Neural progenitor cell (in vitro differentiated cells): Measurements from ENCODE around the gene TIAL1. TPM values are rescaled to one million over a fixed set of nuclear protein-coding genes. Genes with fewer than 3 reads are reported as not detected.
"Not testable (repeated sequence)": the region's sequence is repeated elsewhere in the genome, so short reads cannot be mapped to it uniquely, and the experiment has no call there.

Experiments
- DNase-seq: peaks from one replicate; pipeline ENCODE4 v3.0.0-alpha.2; 2016; ENCODE audit warnings: low spot score
- H2AFZ ChIP-seq: fragments of 200-600 bp; sonication (generic); replicated peaks from 2 replicates; pipeline ENCODE4 v1.6.1; 2016; ENCODE audit warnings: antibody characterized with exemption
- H3F3A ChIP-seq: fragments of 200-600 bp; sonication (generic); 2 replicates; pipeline ENCODE4 v1.6.1; 2016; ENCODE audit warnings: antibody characterized with exemption, low read depth
- H3K27ac ChIP-seq: fragments of 200-600 bp; sonication (generic); 2 replicates; pipeline ENCODE4 v1.5.1; 2016; ENCODE audit warnings: mild to moderate bottlenecking
- H3K27me3 ChIP-seq: fragments of 200-600 bp; sonication (generic); 2 replicates; pipeline ENCODE4 v1.6.1; 2016; ENCODE audit warnings: mild to moderate bottlenecking, moderate library complexity
- H3K36me3 ChIP-seq: fragments of 200-600 bp; sonication (generic); 2 replicates; pipeline ENCODE4 v1.5.1; 2016
- H3K4me1 ChIP-seq: fragments of 200-600 bp; sonication (generic); 2 replicates; pipeline ENCODE4 v1.6.1; 2016; ENCODE audit warnings: mixed run types
- H3K4me2 ChIP-seq: fragments of 200-600 bp; sonication (generic); 2 replicates; pipeline ENCODE4 v1.6.1; 2016
- H3K4me3 ChIP-seq: fragments of 200-600 bp; sonication (generic); 2 replicates; pipeline ENCODE4 v1.5.1; 2016
- H3K79me2 ChIP-seq: fragments of 200-600 bp; sonication (generic); 2 replicates; pipeline ENCODE4 v1.6.1; 2016; ENCODE audit warnings: low read depth
- H3K9ac ChIP-seq: fragments of 200-600 bp; sonication (generic); 2 replicates; pipeline ENCODE4 v1.6.1; 2016
- H3K9me3 ChIP-seq: fragments of 200-600 bp; sonication (generic); 2 replicates; pipeline ENCODE4 v1.5.1; 2016; ENCODE audit warnings: low read depth
- H4K20me1 ChIP-seq: fragments of 200-600 bp; sonication (generic); 2 replicates; pipeline ENCODE4 v1.6.1; 2016; ENCODE audit warnings: low read depth
- H3K27ac Mint-ChIP-seq: 3 replicates; pipeline ENCODE4 v1.8.0; 2021; ENCODE audit warnings: mixed read lengths
- H3K27me3 Mint-ChIP-seq: 2 replicates; pipeline ENCODE4 v1.8.0; 2022; ENCODE audit warnings: low read depth, mild to moderate bottlenecking, inconsistent platforms, moderate library complexity, mixed read lengths; ENCODE audit not compliant: insufficient read depth
- H3K36me3 Mint-ChIP-seq: 3 replicates; pipeline ENCODE4 v1.8.0; 2021; ENCODE audit warnings: mixed read lengths
- H3K4me1 Mint-ChIP-seq: 3 replicates; pipeline ENCODE4 v1.8.0; 2021; ENCODE audit warnings: mixed read lengths
- H3K4me3 Mint-ChIP-seq: 3 replicates; pipeline ENCODE4 v1.8.0; 2021; ENCODE audit warnings: mild to moderate bottlenecking, moderate library complexity, mixed read lengths
- H3K9me3 Mint-ChIP-seq: 3 replicates; pipeline ENCODE4 v1.8.0; 2020; ENCODE audit warnings: mixed read lengths
- CTCF ChIP-seq: fragments of 200-600 bp; sonication (generic); IDR thresholded peaks from 2 replicates; pipeline ENCODE4 v1.5.1; 2017; ENCODE audit warnings: antibody characterized with exemption, mild to moderate bottlenecking
- EZH2 ChIP-seq: fragments of 200-600 bp; sonication (generic); IDR thresholded peaks from 2 replicates; pipeline ENCODE4 v1.6.1; 2017; ENCODE audit warnings: antibody characterized with exemption, mild to moderate bottlenecking, moderate library complexity
- EZH2phosphoT487 ChIP-seq: fragments of 200-600 bp; sonication (generic); IDR thresholded peaks from 2 replicates; pipeline ENCODE4 v1.6.1; 2017; ENCODE audit warnings: antibody characterized with exemption
- total RNA-seq: library from RNA; depleted of rRNA; stranded (reverse); fragments of >200 nt; gene quantifications from 2 replicates; pipeline ENCODE4 v1.2.3, GENCODE V29; 2015; ENCODE audit warnings: low replicate concordance

TIAL1 gene
- total RNA-seq, 1 donor from 2014 or later = 166 TPM

- H2AFZ ChIP-seq = peak overlapping the region; percentile 51
These were observed 24.3 kb upstream of the TIAL1 start for GRCh38 chr10:119621078-119621384.

GRCh38 chr10:119620241-119621077 lies 23.7 kb upstream of the TIAL1 start:
- Mint-ChIP-seq H3K4me3 (no peak overlapping the region), H3K36me3 (no peaks in the 10 kb centered on the region), H3K27me3 (peaks cover 8% of the 10 kb centered on the region), H3K9me3 (no peaks in the 10 kb centered on the region), H3K4me1 (peaks cover 2% of the 10 kb centered on the region), H3K27ac (no peak overlapping the region)
- Histone ChIP-seq H3K27me3 (no peaks in the 10 kb centered on the region), H2AFZ (peak overlapping the region; percentile 51), H4K20me1 (no peaks in the 10 kb centered on the region), H3K4me3 (no peak overlapping the region), H3F3A (peaks cover 6% of the 10 kb centered on the region), H3K79me2 (no peaks in the 10 kb centered on the region), H3K4me2 (no peak overlapping the region), H3K27ac (no peak overlapping the region), H3K4me1 (no peaks in the 10 kb centered on the region), H3K36me3 (no peaks in the 10 kb centered on the region), H3K9ac (no peak overlapping the region), H3K9me3 (no peaks in the 10 kb centered on the region)
- no peak for TF ChIP-seq CTCF
- TF ChIP-seq EZH2 = no peak
- no peak for TF ChIP-seq EZH2phosphoT487
- DNase-seq = no peak

More at GRCh38 chr10:119621078-119621384, 24.3 kb upstream of the TIAL1 start:
- no peak overlapping the region for H3K27ac ChIP-seq
- H3K27me3 ChIP-seq = no peaks in the 10 kb centered on the region
- H3K4me3 ChIP-seq = no peak overlapping the region
- H3K4me1 ChIP-seq = no peaks in the 10 kb centered on the region
- Mint-ChIP-seq H3K9me3 (no peaks in the 10 kb centered on the region), H3K4me3 (no peak overlapping the region), H3K36me3 (no peaks in the 10 kb centered on the region), H3K27ac (no peak overlapping the region), H3K27me3 (peaks cover 7% of the 10 kb centered on the region), H3K4me1 (peaks cover 2% of the 10 kb centered on the region)
- H4K20me1 ChIP-seq = no peaks in the 10 kb centered on the region
- no peaks in the 10 kb centered on the region for H3K9me3 ChIP-seq
- no peak for DNase-seq
- H3F3A ChIP-seq = peaks cover 6% of the 10 kb centered on the region
- no peaks in the 10 kb centered on the region for H3K79me2 ChIP-seq
- no peaks in the 10 kb centered on the region for H3K36me3 ChIP-seq
- no peak overlapping the region for H3K9ac ChIP-seq
- TF ChIP-seq EZH2phosphoT487 (no peak), EZH2 (no peak)
- H3K4me2 ChIP-seq = no peak overlapping the region

GRCh38 chr10:119619811-119620210 lies 23.0 kb upstream of the TIAL1 start:
- H3K27me3 Mint-ChIP-seq, H3K36me3 ChIP-seq, H3K9me3 Mint-ChIP-seq, H3K27ac ChIP-seq, H3K4me1 Mint-ChIP-seq, H3K36me3 Mint-ChIP-seq, H3K27ac Mint-ChIP-seq, H4K20me1 ChIP-seq, H3K9me3 ChIP-seq, H3K27me3 ChIP-seq, H3K4me3 ChIP-seq, H3F3A ChIP-seq, H3K4me2 ChIP-seq, DNase-seq, H2AFZ ChIP-seq, H3K79me2 ChIP-seq, H3K9ac ChIP-seq, H3K4me3 Mint-ChIP-seq, H3K4me1 ChIP-seq: not testable (repeated sequence)

- H3K4me3 Mint-ChIP-seq = no peak overlapping the region
- Histone ChIP-seq H3K9me3 (no peaks in the 10 kb centered on the region), H2AFZ (no peak overlapping the region), H4K20me1 (no peaks in the 10 kb centered on the region), H3K4me3 (no peak overlapping the region), H3K79me2 (no peaks in the 10 kb centered on the region), H3K27me3 (no peaks in the 10 kb centered on the region), H3F3A (peaks cover 6% of the 10 kb centered on the region), H3K4me2 (no peak overlapping the region), H3K4me1 (no peaks in the 10 kb centered on the region), H3K36me3 (no peaks in the 10 kb centered on the region), H3K27ac (no peak overlapping the region), H3K9ac (no peak overlapping the region)
- TF ChIP-seq EZH2 (no peak), EZH2phosphoT487 (no peak), CTCF (no peak)
- H3K27ac Mint-ChIP-seq = no peak overlapping the region
- H3K36me3 Mint-ChIP-seq = no peaks in the 10 kb centered on the region
- H3K27me3 Mint-ChIP-seq = peaks cover 8% of the 10 kb centered on the region
- no peak for DNase-seq
- no peaks in the 10 kb centered on the region for H3K9me3 Mint-ChIP-seq
- H3K4me1 Mint-ChIP-seq = peaks cover 2% of the 10 kb centered on the region
These were observed 22.5 kb upstream of the TIAL1 start for GRCh38 chr10:119619215-119619614.
